H7 (cell line): ENCODE measurements around the gene GABRB1. TPM values are rescaled to one million over a fixed set of nuclear protein-coding genes. Genes with fewer than 3 reads are reported as not detected.
"Not testable (repeated sequence)": the region's sequence is repeated elsewhere in the genome, so short reads cannot be mapped to it uniquely, and the experiment has no call there.

Source experiments
- DNase-seq: peaks from one replicate; pipeline ENCODE4 v3.0.0; 2012
- H3K27me3 ChIP-seq: 2 replicates; pipeline ENCODE4 v1.6.0; 2011; ENCODE audit warnings: mild to moderate bottlenecking, low read length; ENCODE audit not compliant: control insufficient read depth, insufficient read depth
- H3K36me3 ChIP-seq: replicated peaks from 2 replicates; pipeline ENCODE4 v1.5.1; 2011; ENCODE audit warnings: low read length; ENCODE audit not compliant: control insufficient read depth, insufficient read depth
- H3K4me3 ChIP-seq: 2 replicates; pipeline ENCODE4 v1.5.1; 2011; ENCODE audit warnings: low read depth, mild to moderate bottlenecking, control low read depth, low read length, moderate library complexity; ENCODE audit not compliant: insufficient read depth
- total RNA-seq: library from RNA; depleted of rRNA; stranded (reverse); fragments of >200 nt; shearing (Covaris generic); gene quantifications from 2 replicates; pipeline ENCODE4 v1.2.3, GENCODE V29; 2014

Gene GABRB1
- total RNA-seq, 1 experiment from 2014 or later: 0.31 TPM

DNA sequence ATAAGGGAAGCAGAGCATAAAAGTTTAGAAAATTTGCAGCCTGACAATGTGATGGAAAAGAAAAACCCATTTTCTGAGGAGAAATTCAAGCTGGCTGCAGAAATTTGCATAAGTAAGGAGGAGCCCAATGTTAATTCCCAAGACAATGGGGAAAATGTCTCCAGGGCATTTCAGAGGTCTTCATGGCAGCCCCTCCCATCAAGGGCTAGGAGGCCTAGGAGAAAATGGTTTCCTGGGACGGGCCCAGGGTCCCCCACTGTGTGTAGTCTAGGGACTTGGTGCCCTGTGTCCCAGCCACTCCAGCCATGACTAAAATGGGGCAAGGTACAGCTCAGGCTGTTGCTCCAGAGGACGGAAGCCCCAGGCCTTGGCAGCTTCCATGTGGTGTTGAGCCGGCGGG, 259.5 kb downstream of the GABRB1 start:
- not testable (repeated sequence) for H3K27me3 ChIP-seq, DNase-seq, H3K4me3 ChIP-seq, H3K36me3 ChIP-seq

DNA sequence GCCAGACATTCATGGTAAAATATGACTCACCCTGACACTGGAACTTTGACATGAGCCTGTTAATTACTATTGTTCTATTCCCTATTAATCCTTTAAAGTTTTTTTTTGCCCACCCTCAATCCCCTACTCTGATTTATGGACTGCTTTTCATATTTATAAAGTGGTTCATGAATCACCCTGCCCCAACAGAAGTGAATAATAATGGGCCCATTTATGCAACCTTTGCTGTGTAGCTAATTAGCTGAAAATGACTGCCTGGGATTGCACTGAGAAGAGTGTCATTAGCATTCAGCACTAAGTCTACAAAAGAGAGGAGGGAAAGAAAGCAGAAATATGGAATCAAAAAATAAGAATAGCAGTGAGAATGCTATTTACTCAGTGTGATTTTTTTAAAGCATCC, 277.8 kb downstream of the GABRB1 start:
- Histone ChIP-seq H3K4me3 (no peak overlapping the region), H3K36me3 (no peaks in the 10 kb centered on the region), H3K27me3 (no peaks in the 10 kb centered on the region)
- DNase-seq: no peak

DNA sequence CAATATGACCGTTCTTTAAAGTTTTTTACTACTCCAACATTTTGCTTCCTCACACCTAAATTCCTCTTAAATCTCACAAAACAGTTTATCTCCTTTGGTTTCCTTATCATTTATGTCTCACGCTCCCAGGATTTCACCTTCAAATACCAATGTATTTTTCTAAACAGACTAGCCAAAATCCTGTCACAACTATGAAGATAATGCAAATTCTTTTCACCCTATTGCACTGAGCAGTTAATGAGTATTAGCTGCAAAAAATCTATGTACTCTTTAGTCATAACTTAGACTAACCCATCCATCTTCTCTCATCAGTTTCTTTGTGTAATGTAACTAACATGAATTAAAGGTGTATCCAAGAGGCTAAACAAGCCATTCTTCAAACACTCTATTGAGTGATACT, 280.8 kb downstream of the GABRB1 start:
- no peaks in the 10 kb centered on the region for H3K36me3 ChIP-seq
- no peak overlapping the region for H3K4me3 ChIP-seq
- DNase-seq: no peak
- H3K27me3 ChIP-seq: no peaks in the 10 kb centered on the region

DNA sequence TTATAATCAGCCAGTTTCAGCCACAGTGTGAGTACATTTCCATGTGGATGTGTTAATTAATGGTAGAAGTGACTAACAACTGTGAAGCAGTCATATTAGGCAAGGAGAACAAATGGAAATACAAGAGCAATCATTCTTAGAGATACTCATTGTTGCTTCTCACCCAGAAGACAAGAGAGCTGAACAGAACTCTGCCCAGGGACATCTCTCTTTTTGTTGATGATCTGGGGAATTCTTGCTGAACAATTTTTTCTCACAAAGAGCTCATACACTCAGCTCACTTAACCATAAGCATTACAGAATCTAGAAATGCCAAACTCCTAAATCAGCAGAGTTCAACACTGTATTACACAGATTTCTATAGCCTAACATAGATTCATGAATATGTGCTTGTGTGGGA, 282.0 kb downstream of the GABRB1 start:
- Histone ChIP-seq H3K36me3 (no peaks in the 10 kb centered on the region), H3K4me3 (no peak overlapping the region), H3K27me3 (no peaks in the 10 kb centered on the region)
- DNase-seq: no peak

DNA sequence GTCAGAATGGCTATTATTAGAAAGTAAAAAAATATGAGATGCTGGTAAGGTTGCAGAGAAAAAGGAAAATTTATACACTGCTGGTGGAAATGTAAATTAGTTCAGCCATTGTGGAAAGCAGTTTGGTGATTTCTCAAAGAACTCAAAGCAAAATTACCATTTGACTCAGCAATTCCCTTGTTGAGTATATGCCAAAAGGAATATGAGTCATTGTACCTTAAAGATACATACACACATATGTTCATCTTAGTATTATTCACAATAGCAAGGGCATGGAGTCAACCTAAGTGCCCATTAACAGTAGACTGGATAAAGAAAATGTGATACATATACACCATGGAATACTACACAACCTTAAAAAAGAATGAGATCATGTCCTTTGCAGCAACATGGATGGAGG, 284.0 kb downstream of the GABRB1 start:
- no peak for DNase-seq
- Histone ChIP-seq H3K27me3 (no peaks in the 10 kb centered on the region), H3K36me3 (no peaks in the 10 kb centered on the region), H3K4me3 (no peak overlapping the region)

DNA sequence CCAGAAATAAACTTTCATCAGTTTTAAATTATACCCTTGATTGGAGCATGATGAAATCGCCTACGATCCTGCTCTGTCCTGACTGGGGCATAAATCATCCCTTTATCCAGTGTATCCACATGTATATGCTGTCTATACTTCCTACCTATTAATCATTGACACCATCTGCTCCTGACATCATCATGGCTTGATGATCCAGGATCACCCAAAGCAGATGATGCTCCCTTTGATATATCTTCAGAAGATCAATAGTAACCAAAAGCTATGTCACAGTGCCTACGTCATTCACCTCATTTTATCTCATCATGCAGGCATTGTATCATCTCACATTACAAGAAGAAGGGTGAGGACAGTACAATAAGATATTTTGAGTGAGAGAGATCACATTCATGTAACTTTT, 294.7 kb downstream of the GABRB1 start:
- DNase-seq: no peak
- no peaks in the 10 kb centered on the region for H3K27me3 ChIP-seq
- H3K4me3 ChIP-seq: no peak overlapping the region
- H3K36me3 ChIP-seq: no peaks in the 10 kb centered on the region

DNA sequence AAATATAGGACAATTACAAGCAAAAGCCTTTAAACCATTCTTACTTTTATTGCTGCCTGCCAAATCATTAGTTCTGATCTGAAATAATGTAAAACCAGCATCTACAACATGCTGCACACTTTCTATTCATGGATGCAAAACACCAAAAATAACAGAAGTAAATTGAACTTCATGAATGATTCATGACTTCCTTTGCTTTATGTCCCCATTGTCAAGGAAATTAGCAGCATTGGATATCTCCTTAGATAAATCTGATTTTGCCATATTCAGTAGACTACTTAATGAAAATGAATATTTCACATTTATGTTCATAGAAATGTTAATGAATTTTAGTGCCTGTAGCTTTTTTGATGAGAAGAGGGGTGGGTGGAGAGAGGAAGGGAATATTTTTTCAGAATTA, 299.5 kb downstream of the GABRB1 start:
- no peak for DNase-seq
- Histone ChIP-seq H3K27me3 (no peaks in the 10 kb centered on the region), H3K36me3 (no peaks in the 10 kb centered on the region), H3K4me3 (no peak overlapping the region)

DNA sequence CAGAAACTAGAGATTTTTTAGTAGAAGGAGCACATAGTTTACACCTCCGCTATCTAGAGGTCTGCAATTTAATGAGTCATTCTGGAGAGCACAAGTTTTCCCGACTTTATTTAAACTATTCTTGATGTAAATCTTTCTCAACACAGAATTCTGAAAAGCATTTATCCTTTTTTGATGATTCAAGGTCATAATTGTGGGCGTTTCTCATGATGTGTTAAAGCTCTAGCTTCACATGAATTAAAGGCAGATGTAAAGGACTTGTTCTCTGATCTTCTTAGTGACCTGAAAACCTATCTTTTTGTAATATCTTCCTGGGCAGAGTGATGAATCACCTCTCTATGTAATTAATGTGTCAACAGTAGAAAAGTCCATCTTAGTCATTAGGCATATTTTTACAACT, 303.3 kb downstream of the GABRB1 start:
- Histone ChIP-seq H3K27me3 (no peaks in the 10 kb centered on the region), H3K4me3 (no peak overlapping the region), H3K36me3 (no peaks in the 10 kb centered on the region)
- DNase-seq: no peak

DNA sequence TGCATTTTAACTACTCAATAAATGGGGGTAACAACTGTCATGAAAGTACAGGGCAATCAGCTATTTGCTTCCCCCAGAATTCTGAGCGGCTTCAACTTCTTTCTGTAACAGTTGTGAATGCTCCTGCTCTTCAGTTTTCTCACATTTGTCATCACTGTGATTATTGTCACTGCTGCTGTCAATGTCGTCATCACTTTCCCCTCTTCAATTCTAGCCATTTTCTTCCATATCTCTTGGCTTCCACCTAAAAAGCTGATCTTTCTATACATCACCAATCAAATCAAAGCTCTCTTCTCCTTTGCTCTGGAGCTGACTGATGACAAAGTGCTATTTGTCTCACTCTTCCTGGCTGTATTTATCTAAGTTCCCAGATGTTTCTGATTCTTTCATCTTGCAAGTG, 306.5 kb downstream of the GABRB1 start:
- DNase-seq: no peak
- Histone ChIP-seq H3K4me3 (no peak overlapping the region), H3K27me3 (no peaks in the 10 kb centered on the region), H3K36me3 (no peaks in the 10 kb centered on the region)

DNA sequence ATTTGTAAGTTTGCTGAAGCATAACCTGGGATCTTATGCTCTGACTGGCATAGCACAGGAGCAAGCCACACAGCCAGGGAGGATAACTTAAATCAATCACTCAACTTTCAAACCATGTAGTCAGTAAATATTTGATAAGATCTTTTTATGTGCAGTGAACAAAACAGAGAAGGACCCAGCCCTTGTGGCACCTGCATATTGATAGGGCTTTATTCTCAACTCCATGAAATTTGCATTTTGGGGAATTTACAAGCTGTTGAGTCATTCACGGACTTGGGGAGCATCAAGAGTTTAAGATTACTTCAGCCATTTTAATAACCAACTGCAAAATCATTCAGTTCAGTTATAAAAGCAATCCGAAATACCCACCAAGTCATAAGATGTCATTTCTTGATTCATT, 309.5 kb downstream of the GABRB1 start:
- DNase-seq: no peak
- Histone ChIP-seq H3K27me3 (no peaks in the 10 kb centered on the region), H3K4me3 (no peak overlapping the region), H3K36me3 (no peaks in the 10 kb centered on the region)

DNA sequence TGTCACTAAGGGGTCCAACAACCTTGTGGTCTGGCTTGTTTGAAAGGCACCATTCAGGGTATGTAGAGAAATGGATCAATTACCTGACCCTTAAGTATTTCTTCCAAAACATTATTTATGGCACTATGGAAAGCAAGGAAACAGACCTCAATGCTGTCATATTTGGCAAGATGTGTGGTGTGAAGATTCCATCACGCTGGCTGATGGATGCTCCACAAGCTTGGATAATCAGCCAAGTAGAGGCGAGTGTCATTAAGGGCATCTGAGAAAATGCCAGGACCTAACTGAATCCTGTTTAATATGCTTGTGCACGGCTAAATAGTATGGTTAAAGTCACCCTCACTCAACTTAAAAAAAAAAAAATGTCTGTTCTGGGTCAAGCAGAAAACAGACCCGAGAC, 311.4 kb downstream of the GABRB1 start:
- Histone ChIP-seq H3K27me3 (no peaks in the 10 kb centered on the region), H3K4me3 (no peak overlapping the region), H3K36me3 (no peaks in the 10 kb centered on the region)
- no peak for DNase-seq

DNA sequence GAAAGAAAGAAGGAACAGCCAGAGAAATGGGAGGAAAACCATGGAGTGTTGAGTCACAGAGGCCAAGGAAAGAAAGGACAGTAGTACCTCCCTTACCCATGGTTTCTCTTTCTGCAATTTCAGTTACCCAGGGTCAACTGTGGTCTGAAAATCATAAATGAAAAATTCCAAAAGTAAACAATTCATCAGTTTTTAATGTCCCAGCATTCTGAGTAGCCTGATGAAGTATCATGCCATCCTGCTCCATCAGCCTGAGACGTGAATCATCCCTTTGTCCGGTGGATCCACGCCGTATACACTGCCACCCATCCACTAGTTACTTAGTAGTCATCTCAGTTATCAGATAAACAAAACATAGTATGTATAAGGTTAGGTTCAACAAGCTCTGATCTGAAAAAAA, 318.0 kb downstream of the GABRB1 start:
- Histone ChIP-seq H3K4me3 (no peak overlapping the region), H3K36me3 (no peaks in the 10 kb centered on the region), H3K27me3 (no peaks in the 10 kb centered on the region)
- DNase-seq: no peak

DNA sequence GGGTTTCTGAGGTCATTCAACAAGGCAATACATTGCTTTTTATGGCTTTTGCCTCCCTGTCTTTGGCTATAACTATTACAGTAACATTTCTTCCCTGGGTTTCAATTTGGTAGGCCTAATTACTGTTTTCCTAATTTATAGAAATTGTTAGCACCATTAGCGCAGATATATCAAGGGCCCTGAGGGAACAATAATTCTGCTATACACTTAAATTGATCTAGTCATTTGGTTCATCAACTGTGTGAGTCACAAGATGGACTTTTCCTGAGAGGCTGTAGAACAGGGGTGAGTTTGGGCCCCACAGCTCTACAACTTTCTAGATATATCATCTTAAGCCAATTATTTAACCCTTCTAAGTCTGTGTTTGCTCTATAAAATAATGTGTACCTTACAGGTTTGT, 324.2 kb downstream of the GABRB1 start:
- no peak overlapping the region for H3K4me3 ChIP-seq
- H3K36me3 ChIP-seq: no peaks in the 10 kb centered on the region
- DNase-seq: no peak
- H3K27me3 ChIP-seq: no peaks in the 10 kb centered on the region

DNA sequence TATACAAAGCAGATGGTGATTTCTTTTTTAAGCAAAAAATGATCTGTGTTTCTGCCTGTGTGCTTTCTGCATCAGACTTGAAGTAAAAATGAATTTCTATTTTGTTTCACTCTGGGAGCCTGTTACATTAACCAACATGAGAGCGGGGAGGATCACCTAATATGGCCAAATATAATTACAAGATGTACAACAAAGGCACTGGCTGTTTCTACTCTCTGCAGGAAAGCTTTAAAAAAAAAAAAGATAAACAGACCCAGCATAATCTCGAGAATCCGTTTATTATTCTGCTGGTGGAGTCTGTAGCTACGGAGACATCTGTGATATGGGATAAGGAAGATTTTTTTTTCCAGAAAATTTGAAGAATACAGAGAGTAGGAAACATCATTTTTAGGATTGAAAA, 328.5 kb downstream of the GABRB1 start:
- H3K36me3 ChIP-seq: no peaks in the 10 kb centered on the region
- H3K4me3 ChIP-seq: no peak overlapping the region
- DNase-seq: no peak
- H3K27me3 ChIP-seq: no peaks in the 10 kb centered on the region

DNA sequence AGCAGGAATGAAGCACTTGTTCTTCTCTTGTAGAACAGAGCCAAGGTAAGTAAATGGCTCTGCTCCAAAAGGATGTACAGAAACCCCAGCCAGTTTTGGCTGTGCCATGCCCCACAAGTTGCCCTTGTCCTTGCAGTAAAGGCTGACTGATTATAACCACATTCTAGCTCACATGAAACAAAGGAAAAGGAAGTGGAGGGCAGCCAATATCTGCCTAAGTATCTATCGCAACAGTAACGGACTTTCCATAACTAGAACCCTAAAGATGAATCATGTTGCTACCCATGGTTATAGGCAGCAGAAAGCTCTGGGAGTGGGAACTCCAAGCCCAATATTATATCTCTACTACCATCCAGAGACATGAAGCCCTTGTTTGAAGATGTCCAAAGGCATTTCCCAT, 336.4 kb downstream of the GABRB1 start:
- H3K27me3 ChIP-seq: no peaks in the 10 kb centered on the region
- DNase-seq: no peak
- no peaks in the 10 kb centered on the region for H3K36me3 ChIP-seq
- H3K4me3 ChIP-seq: no peak overlapping the region

DNA sequence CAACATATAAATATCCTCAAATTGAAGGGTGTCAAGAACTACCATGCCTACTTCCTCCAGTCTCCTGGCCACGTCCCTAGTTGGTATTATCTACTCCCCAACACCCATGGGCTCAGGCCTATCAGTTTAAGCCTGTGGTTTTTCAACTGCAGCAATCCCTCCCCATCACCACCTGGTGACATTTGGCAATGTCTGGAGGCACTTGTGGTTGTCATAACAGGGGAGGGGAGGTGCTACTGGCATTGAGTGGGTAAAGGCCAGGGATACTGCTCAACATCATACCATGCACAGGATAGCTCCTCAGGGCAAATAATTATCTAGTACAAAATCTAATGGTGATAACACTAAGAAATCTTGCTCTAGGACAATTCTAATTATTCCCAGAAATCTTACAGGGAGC, 336.8 kb downstream of the GABRB1 start:
- no peak overlapping the region for H3K4me3 ChIP-seq
- DNase-seq: no peak
- no peaks in the 10 kb centered on the region for H3K36me3 ChIP-seq
- no peaks in the 10 kb centered on the region for H3K27me3 ChIP-seq
